T47D (cell line): ENCODE results near the gene GAN.

Experiments used
- DNase-seq, 2 experiments: peaks; one replicate each; pipeline versions ENCODE4 v3.0.0 to v3.0.0-alpha.2; 2011 to 2012; ENCODE audit warnings: low read depth in 1 of 2, low spot score in 1 of 2
- JUND ChIP-seq: IDR thresholded peaks from 2 replicates; pipeline ENCODE4 v1.6.1; 2012; ENCODE audit warnings: low read depth
- in situ Hi-C: cut with HindIII; loops from 2 replicates; pipeline ENCODE4 v1.10.0; 2016; ENCODE audit warnings: low sequenced_read_pairs, low pct_unique_long_range_greater_than_20kb

GAN gene

GRCh38 chr16:81376880-81377279, 62.1 kb downstream of the GAN start:
- DNase-seq, result no peak
- in situ Hi-C loops, result no loop called here
- TF ChIP-seq JUND, result no peak

DNA sequence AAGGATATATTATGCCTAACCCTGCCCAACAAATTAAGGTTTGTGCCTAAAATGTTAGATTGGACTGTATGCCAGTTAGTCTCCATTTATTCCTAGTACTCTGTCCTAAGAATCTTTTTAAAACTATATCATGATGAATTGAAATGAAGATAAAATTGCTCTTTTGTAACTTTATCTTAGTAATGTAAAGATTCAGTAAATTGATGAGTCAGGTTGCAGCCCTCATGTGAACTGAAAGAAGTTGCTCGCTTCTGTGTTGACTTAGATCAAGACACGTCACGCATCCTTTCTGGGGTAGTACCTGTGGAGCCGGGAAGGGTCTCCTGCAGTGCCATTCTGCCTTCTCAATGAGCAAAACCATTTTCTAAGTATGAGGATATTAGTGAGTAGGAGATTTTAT, 63.3 kb downstream of the GAN start:
- in situ Hi-C loops, result no loop called here
- TF ChIP-seq JUND, result no peak

GRCh38 chr16:81380932-81381331, 66.2 kb downstream of the GAN start:
- TF ChIP-seq JUND, result no peak
- DNase-seq, result no peak
- in situ Hi-C loops, result no loop called here

More for the DNA sequence above, 63.3 kb downstream of the GAN start:
- no peak for DNase-seq

- DNase-seq, result no peak
- in situ Hi-C loops, result no loop called here
- no peak for TF ChIP-seq JUND
These were observed 69.2 kb downstream of the GAN start for GRCh38 chr16:81384006-81384405.

GRCh38 chr16:81385031-81385756, 70.4 kb downstream of the GAN start:
- no peak for DNase-seq
- in situ Hi-C loops, result no loop called here
- TF ChIP-seq JUND, result no peak

GRCh38 chr16:81388357-81388756, 73.6 kb downstream of the GAN start:
- in situ Hi-C loops, result no loop called here
- TF ChIP-seq JUND, result no peak
- DNase-seq, result no peak

DNA sequence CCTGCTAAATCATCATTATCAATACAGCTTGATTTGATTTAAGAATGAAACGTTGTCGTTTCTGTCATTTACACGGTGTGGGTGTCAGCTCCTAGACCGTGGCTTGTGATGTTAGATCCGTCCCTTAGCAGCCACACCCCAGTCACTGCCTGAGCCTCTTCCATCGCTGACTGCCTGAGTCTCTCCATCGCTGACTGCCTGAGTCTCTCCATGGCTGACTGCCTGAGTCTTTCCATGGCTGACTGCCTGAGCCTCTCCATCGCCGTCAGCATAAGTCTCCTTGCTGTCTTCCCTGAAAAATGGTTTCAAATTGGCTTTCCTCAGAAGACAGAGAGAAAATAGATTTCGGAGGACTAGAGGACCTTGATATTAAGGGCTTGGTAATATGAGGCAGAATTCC, 76.1 kb downstream of the GAN start:
- TF ChIP-seq JUND, result no peak
- in situ Hi-C loops, result no loop called here
- DNase-seq, result no peak

DNA sequence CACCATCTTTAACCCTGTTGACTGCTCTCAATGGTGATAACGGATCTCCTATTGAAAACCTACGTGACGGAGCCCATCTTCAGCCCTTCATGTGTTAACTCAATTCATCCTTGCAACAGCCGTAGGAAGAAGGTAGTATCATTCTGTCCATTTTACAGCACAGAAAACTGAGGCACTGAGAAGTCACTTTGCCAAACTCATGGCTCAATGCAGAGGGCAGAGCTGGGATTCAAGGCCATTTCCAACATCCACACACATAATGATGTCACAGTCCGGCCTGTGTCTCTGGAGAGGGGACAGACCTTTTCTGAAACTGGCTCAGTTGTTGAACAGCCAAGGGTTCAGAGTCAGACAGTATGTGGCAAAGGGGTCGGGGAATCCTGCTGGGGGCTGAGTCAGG, 77.2 kb downstream of the GAN start:
- in situ Hi-C loops, result no loop called here
- TF ChIP-seq JUND, result no peak
- DNase-seq, result no peak

- in situ Hi-C loops, result no loop called here
These were observed 79.7 kb downstream of the GAN start for GRCh38 chr16:81394416-81394815.

DNA sequence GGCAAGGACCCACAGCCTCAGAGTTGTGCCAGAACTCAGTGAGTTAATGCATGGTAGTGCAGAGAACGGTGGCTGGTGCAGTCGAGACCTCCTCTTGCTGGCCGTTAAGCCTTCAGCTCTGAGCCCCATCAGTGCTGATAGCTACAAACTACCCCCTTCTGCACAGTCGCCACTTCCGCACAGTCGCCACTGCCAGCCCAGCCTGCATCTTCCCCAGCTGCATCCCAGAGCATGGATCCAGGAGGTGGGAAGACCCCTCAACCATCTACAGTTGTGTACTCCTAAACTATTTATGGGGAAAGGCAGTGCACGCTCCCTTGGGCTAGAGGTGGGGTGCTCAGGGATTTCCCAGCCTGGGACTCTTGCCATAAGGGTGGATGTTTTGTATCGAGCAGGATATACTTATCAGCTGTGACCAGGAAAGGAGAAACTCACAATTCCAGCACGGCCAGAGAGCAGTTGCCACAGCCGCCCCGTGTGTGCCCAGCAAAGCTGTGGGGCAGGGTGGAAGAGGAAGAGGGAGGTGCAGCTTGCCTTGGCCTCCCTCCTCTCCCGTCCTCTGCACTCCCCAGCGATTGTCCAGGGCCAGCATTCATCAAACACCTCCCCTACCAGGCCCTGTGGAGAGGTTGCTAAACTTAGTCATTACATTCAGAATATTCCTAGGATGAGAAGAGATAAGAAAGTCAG, 80.3 kb downstream of the GAN start:
- no peak for TF ChIP-seq JUND
- DNase-seq, result no peak
- in situ Hi-C loops, result no loop called here

More at GRCh38 chr16:81394416-81394815, 79.7 kb downstream of the GAN start:
- no peak for DNase-seq
- TF ChIP-seq JUND, result no peak

- no peak for DNase-seq
- TF ChIP-seq JUND, result no peak
- in situ Hi-C loops, result no loop called here
These were observed 82.5 kb downstream of the GAN start for GRCh38 chr16:81397058-81397878.

DNA sequence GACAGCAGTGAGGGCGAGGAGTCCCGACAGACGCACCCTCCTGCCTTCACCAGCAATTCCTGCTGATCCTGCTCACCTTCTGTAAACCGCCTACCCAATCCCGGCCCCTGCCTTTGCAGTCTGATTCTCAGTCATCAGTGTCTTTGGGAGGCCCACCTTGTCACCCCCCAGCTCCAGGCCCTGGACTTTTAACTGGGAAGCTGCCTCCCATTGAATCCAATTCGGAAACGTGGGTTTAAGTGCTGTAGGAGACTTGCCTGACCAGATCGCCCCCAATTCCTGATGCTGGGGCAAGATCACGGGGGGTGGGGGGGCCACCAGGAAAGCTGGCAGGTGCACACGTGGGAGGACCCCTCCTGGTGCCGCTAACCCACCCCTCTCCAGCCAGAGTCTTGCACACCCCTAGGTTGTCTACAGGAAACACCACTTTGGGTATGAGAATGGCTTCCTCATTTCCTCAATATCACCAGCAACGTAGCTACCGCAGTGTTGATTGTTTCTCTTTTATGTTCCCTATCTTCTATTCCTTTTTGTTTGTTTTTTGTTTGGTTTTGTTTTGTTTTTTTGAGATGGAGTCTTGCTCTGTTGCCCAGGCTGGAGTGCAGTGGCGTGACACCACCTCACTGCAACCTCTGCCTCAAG, 83.2 kb downstream of the GAN start:
- no peak for TF ChIP-seq JUND
- no peak for DNase-seq
- in situ Hi-C loops, result no loop called here
